OCI-M2 (cell line): Measurements from ENCODE around the gene UTP25.
"Not testable (repeated sequence)": the region's sequence is repeated elsewhere in the genome, so short reads cannot be mapped to it uniquely, and the experiment has no call there.

Source experiments
- DNase-seq: peaks from one replicate; lab custom pipeline; 2025; ENCODE audit not compliant: unreplicated experiment; lab: John Stamatoyannopoulos, UW

UTP25 gene

GRCh38 chr1:209871430-209871829 lies 43.7 kb downstream of the UTP25 start:
- DNase-seq = no peak

DNA sequence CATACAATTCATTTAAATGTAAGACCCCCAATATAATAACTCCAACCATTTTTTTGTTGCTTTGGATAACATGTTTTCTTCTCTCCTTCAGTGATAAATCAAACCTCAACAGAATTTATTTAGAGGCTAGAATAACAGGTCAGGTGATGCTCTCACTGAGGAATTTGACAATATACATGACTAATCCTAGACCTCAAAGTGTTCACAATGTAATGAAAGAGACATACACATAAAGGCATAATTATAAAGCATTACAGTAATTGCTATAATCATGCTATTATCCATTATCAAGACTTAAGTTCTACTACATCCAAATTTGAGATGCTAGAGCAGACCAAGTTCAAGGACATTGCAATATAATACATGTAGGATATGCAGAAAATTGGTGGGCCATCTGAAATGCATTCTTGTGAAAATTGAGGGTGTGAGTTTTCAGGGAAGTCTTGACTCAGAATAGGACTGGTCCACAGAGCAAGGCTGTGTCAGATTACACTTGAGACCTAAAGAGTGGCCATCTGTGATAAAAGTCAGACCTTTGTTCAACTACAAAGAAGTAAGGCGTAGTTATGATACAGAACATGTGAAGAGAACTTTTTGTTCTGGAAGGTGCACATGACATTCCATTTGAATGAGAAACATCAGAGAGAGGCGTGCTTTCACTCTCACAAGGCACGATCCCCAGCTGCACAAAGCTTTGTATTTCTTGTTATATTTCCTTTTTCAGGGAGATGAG lies 45.5 kb downstream of the UTP25 start:
- DNase-seq = no peak

GRCh38 chr1:209875515-209875914 lies 47.7 kb downstream of the UTP25 start:
- DNase-seq = no peak

GRCh38 chr1:209876078-209876800 lies 48.5 kb downstream of the UTP25 start:
- DNase-seq = no peak

DNA sequence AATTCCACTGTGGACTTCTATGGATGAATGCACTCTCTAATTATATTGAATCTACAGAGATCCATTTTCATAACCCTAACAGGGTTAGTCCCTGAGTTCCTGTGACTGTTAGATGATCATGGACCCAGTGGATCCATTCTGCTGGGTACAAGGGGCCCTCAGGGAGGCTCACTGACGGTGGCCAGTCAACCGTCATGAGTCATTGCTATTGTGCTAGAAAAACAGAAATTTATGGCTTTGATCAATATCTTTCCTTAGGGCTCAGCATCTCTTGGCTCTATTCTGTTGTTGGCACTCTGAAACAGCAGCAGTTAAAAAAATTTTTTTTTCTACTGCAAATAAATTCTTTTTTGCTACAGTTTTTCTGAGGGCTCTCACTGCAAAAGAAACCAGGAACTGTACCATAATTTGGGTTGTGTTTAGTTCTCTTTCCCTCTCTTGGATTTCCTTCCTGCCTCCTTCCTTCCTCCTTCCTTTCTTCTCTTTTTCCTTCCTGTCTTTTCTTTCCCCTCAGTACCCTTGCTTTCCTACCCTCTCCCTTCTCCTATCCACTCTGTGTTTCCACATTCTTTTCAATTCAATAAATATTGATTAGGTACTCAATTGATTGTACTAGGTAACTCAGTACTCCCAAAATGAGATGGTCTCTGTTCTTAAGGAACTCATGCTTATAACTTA lies 49.5 kb downstream of the UTP25 start:
- DNase-seq = no peak

GRCh38 chr1:209878964-209879363 lies 51.2 kb downstream of the UTP25 start:
- no peak for DNase-seq

DNA sequence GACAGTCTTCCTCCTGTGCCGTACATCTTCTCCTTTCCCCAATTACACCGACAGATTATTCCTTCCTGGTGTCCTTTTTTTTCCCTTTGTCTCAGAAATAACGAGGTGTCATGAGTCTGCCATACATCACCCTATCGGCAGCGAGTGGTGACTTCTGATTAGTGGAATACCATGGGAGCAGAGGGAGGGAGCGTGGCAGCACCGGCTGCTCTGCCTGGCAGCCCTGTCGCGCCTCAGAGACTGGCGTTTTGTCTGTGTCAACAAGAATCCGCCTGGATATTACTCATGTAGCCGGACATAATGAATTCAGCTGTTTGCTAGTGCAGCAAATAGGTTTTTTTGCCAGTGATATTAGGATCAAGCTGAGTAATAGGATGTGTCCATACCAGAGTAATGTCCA lies 51.8 kb downstream of the UTP25 start:
- DNase-seq = no peak

DNA sequence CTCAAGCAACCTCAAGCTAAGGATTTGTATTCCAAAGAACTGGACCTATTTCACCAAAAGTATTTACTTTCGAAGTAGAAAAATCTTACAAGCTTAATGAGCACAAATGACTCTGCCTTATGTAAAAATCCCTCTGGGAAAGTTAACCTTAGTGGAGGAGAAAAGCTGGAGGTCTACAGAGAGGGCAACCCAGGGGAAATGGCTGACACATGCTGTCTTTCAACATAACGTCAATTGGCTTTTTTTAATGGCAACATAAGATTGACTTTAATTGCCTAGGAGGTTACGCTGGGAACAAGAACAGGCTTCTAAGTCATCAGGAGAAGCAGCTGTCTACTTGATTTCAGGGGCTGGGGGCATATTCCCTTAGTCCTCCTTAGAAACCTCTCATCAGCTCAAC lies 52.3 kb downstream of the UTP25 start:
- DNase-seq = no peak

DNA sequence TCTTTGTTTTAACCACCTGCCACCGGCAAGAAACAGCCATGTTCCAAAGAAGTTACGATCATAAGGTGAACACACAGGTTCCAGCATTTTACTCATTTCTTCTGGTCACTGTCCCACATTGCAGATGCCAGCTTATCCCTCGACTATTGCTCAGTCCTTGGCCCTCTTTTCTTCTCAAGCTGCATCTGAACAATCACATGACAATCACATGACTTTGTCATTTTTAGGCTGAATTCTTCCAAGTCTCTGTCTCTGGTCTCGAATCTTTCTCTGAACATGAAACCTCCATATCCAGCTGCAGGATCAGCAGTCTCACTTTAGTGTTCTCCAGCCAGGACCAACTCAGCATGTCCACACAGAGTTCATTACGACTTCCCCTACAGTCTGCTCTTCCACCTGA lies 53.8 kb downstream of the UTP25 start:
- DNase-seq = no peak

GRCh38 chr1:209882286-209882685 lies 54.5 kb downstream of the UTP25 start:
- DNase-seq = no peak

- DNase-seq = no peak
Measured at GRCh38 chr1:209882942-209883340, 55.2 kb downstream of the UTP25 start.

- no peak for DNase-seq
Measured at GRCh38 chr1:209883341-209883971, 55.7 kb downstream of the UTP25 start.

DNA sequence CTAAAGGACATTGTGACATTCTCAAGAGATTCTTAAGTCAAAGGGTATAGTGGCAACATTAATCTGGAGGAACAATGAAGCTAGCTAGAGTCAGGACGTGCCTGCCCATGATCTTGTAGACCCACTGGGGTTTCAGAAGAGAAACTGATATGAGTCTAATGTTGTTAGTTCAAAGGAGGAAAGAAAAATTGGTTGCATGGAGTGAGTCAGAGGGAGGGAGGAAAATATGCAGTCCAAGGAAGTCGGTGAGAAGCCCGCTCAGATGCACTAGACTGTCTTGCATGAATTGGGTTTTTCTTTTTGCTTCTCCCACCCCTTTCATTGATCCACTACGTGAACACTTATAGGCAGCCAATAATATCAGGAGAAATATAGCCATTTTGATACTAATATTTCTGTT lies 56.5 kb downstream of the UTP25 start:
- DNase-seq = no peak

DNA sequence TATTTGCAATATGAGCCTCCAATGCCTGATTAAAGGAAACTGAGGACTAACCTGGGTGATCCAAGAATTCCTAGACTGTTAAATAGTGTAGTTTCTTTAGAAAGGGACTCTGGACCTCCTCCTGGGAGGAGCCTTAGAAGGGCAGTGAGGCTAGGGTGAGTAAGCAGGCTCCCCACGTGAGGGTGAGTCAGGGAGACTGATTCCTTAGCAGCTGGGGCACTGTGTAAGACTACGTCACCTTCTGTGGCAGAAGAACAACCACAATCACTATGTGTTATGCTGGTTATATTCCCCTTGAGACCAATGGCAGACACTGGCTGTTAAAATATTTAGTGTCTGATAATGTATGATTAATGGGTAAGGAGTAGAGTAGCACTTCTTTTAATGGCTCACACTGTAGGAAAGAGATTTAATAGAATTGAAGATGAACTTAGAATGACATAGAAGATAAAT lies 56.9 kb downstream of the UTP25 start:
- DNase-seq = no peak

DNA sequence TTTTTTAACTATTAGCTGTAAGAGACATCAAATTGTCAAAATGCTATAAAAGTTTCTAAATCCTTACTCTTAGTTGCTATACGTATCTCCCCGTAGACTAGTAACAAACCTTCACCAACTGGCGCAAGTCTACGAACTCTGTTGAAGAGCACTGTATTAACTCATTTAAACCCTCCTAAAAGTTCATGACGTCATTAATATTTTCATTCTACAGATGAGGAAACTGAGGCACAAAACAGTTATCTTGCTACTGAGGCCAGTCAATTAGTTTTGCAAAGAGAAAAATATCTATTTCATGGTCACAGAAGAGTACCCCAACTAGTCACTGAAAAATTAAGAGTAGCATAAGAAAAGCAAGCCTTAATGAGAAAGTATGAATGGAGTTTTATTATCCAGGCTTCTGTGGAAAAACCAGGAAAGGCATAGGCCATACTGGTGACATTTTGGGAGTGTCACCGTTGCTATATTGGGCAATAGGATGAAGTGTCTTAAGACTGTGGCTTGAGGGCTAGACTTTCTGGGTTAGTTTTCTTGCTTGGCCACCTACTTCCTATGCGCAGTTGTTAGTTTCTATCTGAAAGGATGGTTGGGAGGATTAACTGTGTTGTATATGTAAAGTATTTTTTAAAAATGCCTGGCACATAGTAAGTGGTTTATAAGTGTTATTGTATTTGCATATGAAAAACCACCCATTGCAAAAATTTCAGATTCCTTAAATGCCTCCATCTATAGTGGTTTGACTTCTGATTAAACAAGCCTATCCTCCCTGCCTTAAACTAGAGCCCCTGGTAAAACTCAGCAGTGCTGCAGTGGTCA lies 57.8 kb downstream of the UTP25 start:
- DNase-seq = no peak

GRCh38 chr1:209886219-209886536 lies 58.4 kb downstream of the UTP25 start:
- no peak for DNase-seq

- DNase-seq = not testable (repeated sequence)
Measured at GRCh38 chr1:209888291-209889076, 60.7 kb downstream of the UTP25 start.

DNA sequence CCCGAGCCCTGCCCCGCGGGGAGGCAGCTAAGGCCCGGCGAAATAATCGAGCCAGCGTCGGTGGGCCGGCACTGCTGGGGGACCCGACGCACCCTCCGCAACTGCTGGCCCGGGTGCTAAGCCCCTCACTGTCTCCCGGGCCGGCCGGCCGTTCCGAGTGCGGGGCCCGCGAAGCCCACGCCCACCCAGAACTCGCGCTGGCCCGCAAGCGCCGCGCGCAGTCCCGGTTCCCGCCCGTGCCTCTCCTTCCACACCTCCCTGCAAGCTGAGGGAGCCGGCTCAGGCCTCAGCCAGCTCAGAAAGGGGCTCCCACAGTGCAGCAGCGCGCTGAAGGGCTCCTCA lies 61.3 kb downstream of the UTP25 start:
- DNase-seq = no peak

- no peak for DNase-seq
Measured at GRCh38 chr1:209890641-209891330, 63.0 kb downstream of the UTP25 start.

DNA sequence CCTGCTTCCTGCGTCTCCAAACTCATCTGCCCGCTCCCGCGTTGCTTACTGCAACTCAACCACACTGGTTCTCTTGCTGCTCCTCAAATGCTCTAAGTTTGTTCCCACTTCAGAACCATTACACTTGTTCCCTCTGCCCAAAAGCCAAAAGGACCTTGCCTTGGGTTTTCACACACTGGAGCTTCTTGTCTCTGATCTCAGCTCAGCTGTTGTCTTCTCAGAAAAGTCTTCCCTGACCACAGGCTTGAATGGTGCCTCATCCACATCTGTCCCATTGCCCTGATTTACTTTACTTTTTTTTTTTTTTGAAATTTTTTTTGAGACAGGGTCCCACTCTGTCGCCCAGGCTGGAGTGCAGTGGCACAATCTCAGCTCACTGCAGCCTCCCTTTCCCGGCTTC lies 66.0 kb downstream of the UTP25 start:
- no peak for DNase-seq
